Right ventricle myocardium superior (tissue), 1 donor: ENCODE data around the gene RFX3. TPM values are rescaled to one million over a fixed set of nuclear protein-coding genes. Genes with fewer than 3 reads are reported as not detected.

ENCODE experiments used
- ATAC-seq: fragments of 200-7000 bp; cut with Tn5 transposase; one replicate; pipeline ENCODE4 v1.9.1; 2020; ENCODE audit warnings: mild to moderate bottlenecking; ENCODE audit not compliant: poor library complexity
- DNase-seq: peaks from one replicate; pipeline ENCODE4 v3.0.0-alpha.2; 2020
- intact Hi-C: fragments of 100-400 bp; cut with DNase I; formaldehyde crosslinking; loops from one replicate; pipeline ENCODE4 v1.11.2; 2022
- total RNA-seq: library from RNA; stranded (reverse); fragmentation: NEBNext Ultra II Directional; extraction: Animal tissue kit (Norgen Biotek cat#: 25700); gene quantifications from one replicate; pipeline ENCODE4 v1.2.1, GENCODE V29; 2021
- donor health status: DM: no; HTN: yes; CAD: no; lungs with severe emphysema.

The RFX3 gene
- total RNA-seq, 1 donor from 2014 or later = 3.7 TPM

GRCh38 chr9:3397766-3398165, 128.0 kb downstream of the RFX3 start:
- intact Hi-C loops = no loop called here
- no peak for DNase-seq
- ATAC-seq = no peak

- intact Hi-C loops = no loop called here
- no peak for DNase-seq
- ATAC-seq = no peak
Observed at GRCh38 chr9:3391414-3391813, 134.4 kb downstream of the RFX3 start.

GRCh38 chr9:3386753-3387152, 139.0 kb downstream of the RFX3 start:
- DNase-seq (no peak), ATAC-seq (no peak)
- intact Hi-C loops = no loop called here

- intact Hi-C loops = no loop called here
- no peak for ATAC-seq
- DNase-seq = no peak
Observed at GRCh38 chr9:3385871-3386270, 139.9 kb downstream of the RFX3 start.

GRCh38 chr9:3371842-3372241, 154.0 kb downstream of the RFX3 start:
- DNase-seq (no peak), ATAC-seq (no peak)
- intact Hi-C loops = no loop called here

GRCh38 chr9:3370715-3371114, 155.1 kb downstream of the RFX3 start:
- DNase-seq (no peak), ATAC-seq (no peak)
- intact Hi-C loops = no loop called here

- DNase-seq = no peak
- ATAC-seq = no peak
- intact Hi-C loops = no loop called here
Observed at GRCh38 chr9:3367185-3367584, 158.6 kb downstream of the RFX3 start.

- intact Hi-C loops = no loop called here
- no peak for DNase-seq
- ATAC-seq = no peak
Observed at GRCh38 chr9:3361689-3362392, 164.0 kb downstream of the RFX3 start.

GRCh38 chr9:3361116-3361515, 164.7 kb downstream of the RFX3 start:
- DNase-seq (no peak), ATAC-seq (no peak)
- intact Hi-C loops = no loop called here

- intact Hi-C loops = no loop called here
- DNase-seq (no peak), ATAC-seq (no peak)
Observed at GRCh38 chr9:3360245-3360644, 165.6 kb downstream of the RFX3 start.

GRCh38 chr9:3359778-3360177, 166.0 kb downstream of the RFX3 start:
- DNase-seq = no peak
- ATAC-seq = no peak

GRCh38 chr9:3359048-3359692, 166.6 kb downstream of the RFX3 start:
- ATAC-seq (no peak), DNase-seq (no peak)
- intact Hi-C loops = no loop called here

More at GRCh38 chr9:3359778-3360177, 166.0 kb downstream of the RFX3 start:
- intact Hi-C loops = no loop called here

- ATAC-seq (no peak), DNase-seq (no peak)
- intact Hi-C loops = no loop called here
Observed at GRCh38 chr9:3348169-3348568, 177.6 kb downstream of the RFX3 start.

GRCh38 chr9:3346549-3346948, 179.3 kb downstream of the RFX3 start:
- DNase-seq (no peak), ATAC-seq (no peak)
- intact Hi-C loops = no loop called here

- ATAC-seq (no peak), DNase-seq (no peak)
- intact Hi-C loops = no loop called here
Observed at GRCh38 chr9:3343671-3344070, 182.1 kb downstream of the RFX3 start.

- intact Hi-C loops = no loop called here
- DNase-seq = no peak
- no peak for ATAC-seq
Observed at GRCh38 chr9:3342159-3342777, 183.5 kb downstream of the RFX3 start.

GRCh38 chr9:3337515-3338225, 188.1 kb downstream of the RFX3 start:
- ATAC-seq (peak; percentile 78), DNase-seq (peak; percentile 43)
- intact Hi-C loops = no loop called here

GRCh38 chr9:3336951-3337350, 188.8 kb downstream of the RFX3 start:
- intact Hi-C loops = no loop called here
- DNase-seq (no peak), ATAC-seq (no peak)

- ATAC-seq = no peak
- no peak for DNase-seq
- intact Hi-C loops = no loop called here
Observed at GRCh38 chr9:3332802-3333201, 193.0 kb downstream of the RFX3 start.

- no peak for DNase-seq
- intact Hi-C loops = no loop called here
- no peak for ATAC-seq
Observed at GRCh38 chr9:3331801-3332200, 194.0 kb downstream of the RFX3 start.
